ENCODE results near the gene PLEKHO2.

GRCh38 chr15:64888336-64888735 is 46.6 kb downstream of the PLEKHO2 start:
- no peak for TF ChIP-seq EZH2 (IDR thresholded peaks at IDR 0.05; ENCODE audit: borderline replicate concordance, low read depth, low read length, severe bottlenecking)
- TF ChIP-seq, protein P1, sequence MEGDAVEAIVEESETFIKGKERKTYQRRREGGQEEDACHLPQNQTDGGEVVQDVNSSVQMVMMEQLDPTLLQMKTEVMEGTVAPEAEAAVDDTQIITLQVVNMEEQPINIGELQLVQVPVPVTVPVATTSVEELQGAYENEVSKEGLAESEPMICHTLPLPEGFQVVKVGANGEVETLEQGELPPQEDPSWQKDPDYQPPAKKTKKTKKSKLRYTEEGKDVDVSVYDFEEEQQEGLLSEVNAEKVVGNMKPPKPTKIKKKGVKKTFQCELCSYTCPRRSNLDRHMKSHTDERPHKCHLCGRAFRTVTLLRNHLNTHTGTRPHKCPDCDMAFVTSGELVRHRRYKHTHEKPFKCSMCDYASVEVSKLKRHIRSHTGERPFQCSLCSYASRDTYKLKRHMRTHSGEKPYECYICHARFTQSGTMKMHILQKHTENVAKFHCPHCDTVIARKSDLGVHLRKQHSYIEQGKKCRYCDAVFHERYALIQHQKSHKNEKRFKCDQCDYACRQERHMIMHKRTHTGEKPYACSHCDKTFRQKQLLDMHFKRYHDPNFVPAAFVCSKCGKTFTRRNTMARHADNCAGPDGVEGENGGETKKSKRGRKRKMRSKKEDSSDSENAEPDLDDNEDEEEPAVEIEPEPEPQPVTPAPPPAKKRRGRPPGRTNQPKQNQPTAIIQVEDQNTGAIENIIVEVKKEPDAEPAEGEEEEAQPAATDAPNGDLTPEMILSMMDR (IDR thresholded peaks at IDR 0.05; ENCODE audit: extremely low read depth in 1 of 2, insufficient read depth in 1 of 2, low read depth in 1 of 2, low read length in 2 of 2): no peak
- TF ChIP-seq POLR2A (IDR thresholded peaks at IDR 0.05; ENCODE audit: low read depth, low read length): no peak
- TF ChIP-seq JUN (IDR thresholded peaks at IDR 0.05; ENCODE audit: borderline replicate concordance, insufficient read depth, insufficient read length, low read depth): no peak
- no peak for TF ChIP-seq MAX (IDR thresholded peaks at IDR 0.05; ENCODE audit: insufficient read depth, insufficient read length)
- TF ChIP-seq MYC (IDR thresholded peaks at IDR 0.05; ENCODE audit: low read depth, low read length): no peak
- TF ChIP-seq POLR2AphosphoS5 (IDR thresholded peaks at IDR 0.05; ENCODE audit: insufficient read depth, low read depth, low read length): no peak
- no peak for TF ChIP-seq FOS (IDR thresholded peaks at IDR 0.05; ENCODE audit: borderline replicate concordance, insufficient read depth, low read length)
- no peak for TF ChIP-seq GATA2 (IDR thresholded peaks at IDR 0.05; ENCODE audit: insufficient read depth, insufficient read length, low read depth, low read length)
